Measurements from ENCODE around the gene TRIM3. TPM values are rescaled to one million over a fixed set of nuclear protein-coding genes. Genes with fewer than 3 reads are reported as not detected.

Gene TRIM3
- total RNA-seq, 1 donor from 2014 or later: 20.6 TPM

GRCh38 chr11:6452219-6452618 is 21.5 kb downstream of the TRIM3 start:
- Mint-ChIP-seq H3K36me3 (ENCODE audit: low read depth) (no peaks in the 10 kb centered on the region), H3K4me1 (no peaks in the 10 kb centered on the region), H3K27me3 (ENCODE audit: low read depth) (no peaks in the 10 kb centered on the region), H3K4me3 (no peak overlapping the region), H3K9me3 (no peaks in the 10 kb centered on the region), H3K27ac (ENCODE audit: unreplicated experiment) (peak overlapping the region; percentile 59)
- no peak for TF ChIP-seq CTCF (conservative IDR thresholded peaks at IDR 0.05)
- DNase-seq (ENCODE audit: low read depth, low spot score): no peak

GRCh38 chr11:6448574-6448973 is 25.2 kb downstream of the TRIM3 start:
- no peaks in the 10 kb centered on the region for H3K36me3 Mint-ChIP-seq (ENCODE audit: low read depth)
- no peaks in the 10 kb centered on the region for H3K9me3 Mint-ChIP-seq
- DNase-seq (ENCODE audit: low read depth, low spot score): no peak
- no peak for TF ChIP-seq CTCF (conservative IDR thresholded peaks at IDR 0.05)
- H3K4me3 Mint-ChIP-seq: no peak overlapping the region
- no peaks in the 10 kb centered on the region for H3K4me1 Mint-ChIP-seq
- no peak overlapping the region for H3K27ac Mint-ChIP-seq (ENCODE audit: unreplicated experiment)
- H3K27me3 Mint-ChIP-seq (ENCODE audit: low read depth): no peaks in the 10 kb centered on the region

- no peak overlapping the region for H3K27ac Mint-ChIP-seq (ENCODE audit: unreplicated experiment)
- no peaks in the 10 kb centered on the region for H3K36me3 Mint-ChIP-seq (ENCODE audit: low read depth)
- H3K4me1 Mint-ChIP-seq: no peaks in the 10 kb centered on the region
- no peaks in the 10 kb centered on the region for H3K9me3 Mint-ChIP-seq
- no peak overlapping the region for H3K4me3 Mint-ChIP-seq
- TF ChIP-seq CTCF (conservative IDR thresholded peaks at IDR 0.05): peak; percentile 76
- no peaks in the 10 kb centered on the region for H3K27me3 Mint-ChIP-seq (ENCODE audit: low read depth)
- peak; percentile 38 for DNase-seq (ENCODE audit: low read depth, low spot score)
Observed at GRCh38 chr11:6443269-6444003, 30.3 kb downstream of the TRIM3 start.

- H3K4me3 Mint-ChIP-seq: no peak overlapping the region
- DNase-seq (ENCODE audit: low read depth, low spot score): no peak
Observed at GRCh38 chr11:6442441-6442840, 31.3 kb downstream of the TRIM3 start.

GRCh38 chr11:6440906-6441358 is 32.8 kb downstream of the TRIM3 start, which contains the start of gene HPX:
HPX (minus strand) TSS chr11:6440987; CDS start chr11:6440963, 24 bp downstream.
- H3K27ac Mint-ChIP-seq (ENCODE audit: unreplicated experiment): no peak within 1 kb of the TSS
- H3K27me3 Mint-ChIP-seq (ENCODE audit: low read depth): no peaks in the 10 kb centered on the region
- DNase-seq (ENCODE audit: low read depth, low spot score): no peak
- H3K36me3 Mint-ChIP-seq (ENCODE audit: low read depth): no peaks in the 10 kb centered on the region
- no peak for TF ChIP-seq CTCF (conservative IDR thresholded peaks at IDR 0.05)
- H3K9me3 Mint-ChIP-seq: no peaks in the 10 kb centered on the region
- no peaks in the 10 kb centered on the region for H3K4me1 Mint-ChIP-seq
- no peak within 1 kb of the TSS for H3K4me3 Mint-ChIP-seq

More at GRCh38 chr11:6442441-6442840, 31.3 kb downstream of the TRIM3 start:
- TF ChIP-seq CTCF (conservative IDR thresholded peaks at IDR 0.05): no peak
- Mint-ChIP-seq H3K9me3 (no peaks in the 10 kb centered on the region), H3K27me3 (ENCODE audit: low read depth) (no peaks in the 10 kb centered on the region), H3K27ac (ENCODE audit: unreplicated experiment) (no peak overlapping the region), H3K4me1 (no peaks in the 10 kb centered on the region), H3K36me3 (ENCODE audit: low read depth) (no peaks in the 10 kb centered on the region)

All from neural crest cell (in vitro differentiated cells).